SJSA1 (cell line): ENCODE results near the gene C17orf114.
"Not testable (repeated sequence)": the region's sequence is repeated elsewhere in the genome, so short reads cannot be mapped to it uniquely, and the experiment has no call there.

ENCODE experiments used
- DNase-seq, 2 experiments: peaks; one replicate each; pipeline ENCODE4 v3.0.0-alpha.2; 2015 to 2020; ENCODE audit warnings: low spot score in 2 of 2, low read depth in 1 of 2
- H3K27ac ChIP-seq: fragments of 250-450 bp; sonication (Bioruptor Pico); 2 replicates; pipeline ENCODE4 v1.5.1; 2020; ENCODE audit warnings: mild to moderate bottlenecking, moderate library complexity
- H3K27me3 ChIP-seq: fragments of 250-450 bp; sonication (Bioruptor Pico); replicated peaks from 2 replicates; pipeline ENCODE4 v1.5.1; 2020; ENCODE audit warnings: mild to moderate bottlenecking, moderate library complexity
- H3K36me3 ChIP-seq: fragments of 250-450 bp; sonication (Bioruptor Pico); 2 replicates; pipeline ENCODE4 v1.5.1; 2020; ENCODE audit warnings: mild to moderate bottlenecking
- H3K4me1 ChIP-seq: fragments of 250-450 bp; sonication (Bioruptor Pico); replicated peaks from 2 replicates; pipeline ENCODE4 v1.6.1; 2021; ENCODE audit warnings: mild to moderate bottlenecking
- H3K4me3 ChIP-seq: fragments of 250-450 bp; sonication (Bioruptor Pico); 2 replicates; pipeline ENCODE4 v1.5.1; 2020; ENCODE audit warnings: mild to moderate bottlenecking
- H3K9me3 ChIP-seq: fragments of 250-450 bp; sonication (Bioruptor Pico); replicated peaks from 2 replicates; pipeline ENCODE4 v1.5.1; 2020; ENCODE audit warnings: mild to moderate bottlenecking

The C17orf114 gene

DNA sequence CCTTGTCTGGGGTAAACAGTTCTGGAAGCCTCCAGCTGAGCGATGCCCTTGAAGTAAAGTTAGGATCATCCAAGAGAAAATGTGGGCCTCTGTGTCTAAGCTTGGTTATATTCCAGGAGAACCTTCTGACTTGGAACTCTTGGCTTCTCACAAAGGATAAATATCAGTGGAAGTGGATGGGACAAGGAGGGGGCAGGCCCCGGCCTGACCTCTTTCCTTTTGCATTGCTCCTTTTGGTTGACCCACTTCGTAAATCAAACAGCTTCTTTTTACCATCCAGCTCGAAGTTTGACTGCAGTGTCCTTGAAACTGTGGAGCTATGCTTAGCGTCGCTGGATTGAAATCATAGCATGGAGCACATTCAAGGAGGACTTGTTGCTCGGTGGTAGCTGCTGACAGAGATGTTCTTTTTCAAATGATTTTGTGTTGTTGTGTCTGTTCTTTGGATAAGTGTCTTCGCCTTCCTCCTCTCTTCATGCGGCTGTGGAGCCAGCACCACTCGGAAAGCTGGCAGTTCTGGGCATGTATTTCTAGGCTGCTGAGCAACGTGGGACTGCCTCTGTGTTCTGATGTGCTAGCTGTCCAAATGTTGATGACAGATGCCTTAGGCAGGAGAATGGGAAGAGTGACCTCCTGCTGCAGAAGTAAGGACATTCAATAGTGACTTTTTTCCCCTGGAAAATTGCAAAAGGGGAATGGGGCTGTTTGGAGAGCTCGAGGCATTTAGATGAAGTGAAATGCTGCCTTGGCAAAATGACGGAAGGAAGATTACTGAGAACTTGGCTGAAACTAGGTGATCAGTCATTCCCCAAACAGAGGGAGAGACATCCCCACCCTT lies 35.6 kb upstream of the C17orf114 start:
- peaks cover 8% of the 10 kb centered on the region for H3K36me3 ChIP-seq
- no peaks in the 10 kb centered on the region for H3K9me3 ChIP-seq
- H3K27me3 ChIP-seq: no peaks in the 10 kb centered on the region
- no peak overlapping the region for H3K27ac ChIP-seq
- H3K4me3 ChIP-seq: no peak overlapping the region
- H3K4me1 ChIP-seq: peaks cover 39% of the 10 kb centered on the region
- DNase-seq: no peak

DNA sequence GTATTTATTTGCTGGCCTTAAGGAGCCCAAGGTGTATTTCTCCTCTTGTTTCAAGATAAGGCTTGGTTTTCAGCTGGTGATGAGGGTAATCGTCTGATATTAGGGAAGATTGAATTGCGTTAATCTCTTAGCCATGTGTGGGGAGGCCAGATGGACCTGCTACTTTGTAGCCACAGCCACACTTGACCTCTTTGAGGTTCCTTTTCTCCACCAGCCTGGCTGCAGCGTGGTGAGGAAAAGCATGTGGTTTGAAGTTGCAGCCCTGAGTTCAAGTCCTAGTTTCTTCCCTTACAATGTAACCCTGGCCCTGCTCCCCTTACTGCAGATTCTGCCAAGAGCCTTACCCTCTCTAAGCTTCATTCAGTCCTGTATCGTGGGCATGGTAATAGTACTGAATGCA lies 34.1 kb upstream of the C17orf114 start:
- Histone ChIP-seq H3K27me3 (no peaks in the 10 kb centered on the region), H3K4me3 (no peak overlapping the region), H3K4me1 (peaks cover 39% of the 10 kb centered on the region), H3K27ac (no peak overlapping the region), H3K9me3 (no peaks in the 10 kb centered on the region), H3K36me3 (peaks cover 8% of the 10 kb centered on the region)
- DNase-seq: no peak

DNA sequence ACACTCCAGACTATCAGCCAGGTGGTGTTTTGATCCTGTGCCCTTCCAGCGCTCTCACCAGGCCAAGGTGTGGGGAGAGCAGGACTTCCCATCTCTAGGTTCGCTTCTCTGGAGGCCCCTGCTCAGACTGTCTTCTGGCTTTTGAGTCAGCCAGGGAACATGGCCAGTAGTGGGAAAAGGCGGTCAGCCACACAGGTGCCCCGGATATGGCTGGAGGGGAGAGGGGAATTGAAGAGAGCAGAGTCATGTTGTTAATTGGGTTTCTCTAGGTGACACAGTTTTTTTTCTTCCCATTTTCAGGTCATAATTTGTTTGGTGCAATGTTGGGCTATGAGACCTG lies 32.5 kb upstream of the C17orf114 start:
- peaks cover 8% of the 10 kb centered on the region for H3K36me3 ChIP-seq
- H3K4me3 ChIP-seq: peak overlapping the region; percentile 86
- H3K27me3 ChIP-seq: no peaks in the 10 kb centered on the region
- H3K4me1 ChIP-seq: peaks cover 23% of the 10 kb centered on the region
- DNase-seq: no peak
- no peak overlapping the region for H3K27ac ChIP-seq
- no peaks in the 10 kb centered on the region for H3K9me3 ChIP-seq

DNA sequence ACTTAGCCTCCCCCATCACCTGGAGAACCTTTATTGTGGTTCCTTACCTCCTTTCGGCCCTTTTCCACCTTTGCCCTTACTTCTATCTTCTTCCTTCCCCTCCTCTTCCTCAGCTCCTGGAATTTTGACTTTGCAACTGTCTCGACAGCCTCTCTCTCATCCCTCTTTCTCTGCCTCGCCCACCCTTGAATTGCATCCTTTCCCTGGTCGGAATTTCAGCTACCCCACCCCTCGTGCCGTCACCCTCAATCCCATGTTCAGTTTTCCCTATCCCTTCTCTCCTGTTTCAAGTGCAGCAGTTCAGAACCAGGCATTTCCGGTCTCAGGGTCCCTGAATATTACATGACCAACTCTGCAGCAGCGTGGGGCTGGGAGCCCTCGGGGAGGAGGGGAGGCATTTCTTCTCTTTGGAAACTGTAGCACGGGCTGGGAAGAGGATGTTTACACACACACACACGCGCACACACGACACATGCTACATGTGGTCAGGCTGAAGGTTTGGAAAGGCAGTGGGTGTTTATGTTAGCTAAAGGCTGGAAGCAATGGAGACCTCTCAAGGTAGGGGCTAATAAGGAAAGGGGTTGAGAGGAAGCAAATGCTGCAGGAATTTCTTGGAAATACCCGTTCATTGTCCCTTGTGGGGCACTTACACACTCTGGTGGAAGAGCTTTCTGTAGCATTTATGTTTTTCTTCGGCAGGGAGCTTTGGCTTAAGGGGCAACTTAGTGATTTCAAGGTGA lies 32.0 kb upstream of the C17orf114 start:
- H3K27me3 ChIP-seq: no peaks in the 10 kb centered on the region
- H3K27ac ChIP-seq: peak overlapping the region; percentile 79
- peak overlapping the region; percentile 86 for H3K4me3 ChIP-seq
- H3K9me3 ChIP-seq: no peaks in the 10 kb centered on the region
- DNase-seq: peak; percentile 51 to 65
- peaks cover 18% of the 10 kb centered on the region for H3K4me1 ChIP-seq
- peaks cover 8% of the 10 kb centered on the region for H3K36me3 ChIP-seq

DNA sequence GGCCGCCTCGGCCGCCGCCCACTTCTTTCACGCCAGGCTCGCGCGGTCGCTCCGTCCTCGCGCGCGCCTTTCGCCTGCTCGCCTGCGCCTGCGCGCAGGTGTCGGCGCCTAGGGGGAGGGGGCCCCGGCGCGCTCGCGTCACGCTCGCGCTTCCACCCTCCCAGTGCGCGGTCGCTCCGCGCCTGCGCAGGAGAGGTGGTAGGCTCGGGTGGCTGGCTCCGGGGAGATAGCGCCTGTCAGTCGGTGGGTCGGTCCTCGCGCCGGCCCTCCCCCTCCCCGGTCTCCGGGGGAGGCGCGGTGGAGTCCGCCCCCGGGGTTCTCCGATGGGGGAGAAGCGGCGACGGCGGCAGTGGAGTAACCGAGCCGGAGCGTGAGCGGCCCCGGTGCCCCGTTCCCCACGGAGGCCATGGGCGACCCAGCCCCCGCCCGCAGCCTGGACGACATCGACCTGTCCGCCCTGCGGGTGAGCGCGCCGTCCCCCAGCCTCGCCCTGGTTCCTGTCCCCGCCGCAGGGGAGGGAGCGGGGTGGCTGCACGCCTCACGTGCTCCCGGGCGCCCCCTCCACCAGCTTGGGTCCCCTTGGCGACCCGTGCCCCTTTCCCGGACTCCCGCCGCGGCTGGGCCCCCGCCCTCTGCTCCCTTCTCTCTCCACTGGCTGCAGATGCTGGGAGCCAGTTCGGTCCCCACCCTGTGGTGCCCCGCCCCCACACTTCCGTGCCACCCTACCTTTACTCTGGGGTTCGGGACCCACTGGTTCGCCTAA lies 31.2 kb upstream of the C17orf114 start, which contains the start of gene MINK1:
MINK1 (plus strand) TSS at position 163 of the 763 bp plus-strand sequence; CDS start at position 407, 244 bp downstream.
- Histone ChIP-seq H3K27me3 (no peaks in the 10 kb centered on the region), H3K36me3 (peaks cover 5% of the 10 kb centered on the region), H3K9me3 (no peaks in the 10 kb centered on the region), H3K4me3 (peak within 1 kb of the TSS; percentile 86), H3K4me1 (peaks cover 18% of the 10 kb centered on the region), H3K27ac (peak within 1 kb of the TSS; percentile 79)
- peak; percentile 87 to 96 for DNase-seq

GRCh38 chr17:4832829-4833177 lies 30.7 kb upstream of the C17orf114 start:
- not testable (repeated sequence) for H3K36me3 ChIP-seq, H3K9me3 ChIP-seq, H3K27me3 ChIP-seq, DNase-seq
- Histone ChIP-seq H3K4me3 (peak overlapping the region; percentile 86), H3K4me1 (peaks cover 18% of the 10 kb centered on the region), H3K27ac (peak overlapping the region; percentile 79)

- no peak overlapping the region for H3K27ac ChIP-seq
- no peaks in the 10 kb centered on the region for H3K27me3 ChIP-seq
- no peaks in the 10 kb centered on the region for H3K36me3 ChIP-seq
- no peak overlapping the region for H3K4me3 ChIP-seq
- no peak for DNase-seq
- H3K9me3 ChIP-seq: no peaks in the 10 kb centered on the region
- H3K4me1 ChIP-seq: no peaks in the 10 kb centered on the region
Observed at GRCh38 chr17:4827399-4827798, 25.3 kb upstream of the C17orf114 start.

- Histone ChIP-seq H3K4me1 (no peaks in the 10 kb centered on the region), H3K27me3 (no peaks in the 10 kb centered on the region), H3K9me3 (no peaks in the 10 kb centered on the region), H3K36me3 (no peaks in the 10 kb centered on the region), H3K4me3 (no peak overlapping the region), H3K27ac (no peak overlapping the region)
- DNase-seq: no peak
Observed at GRCh38 chr17:4823373-4824089, 21.4 kb upstream of the C17orf114 start.

DNA sequence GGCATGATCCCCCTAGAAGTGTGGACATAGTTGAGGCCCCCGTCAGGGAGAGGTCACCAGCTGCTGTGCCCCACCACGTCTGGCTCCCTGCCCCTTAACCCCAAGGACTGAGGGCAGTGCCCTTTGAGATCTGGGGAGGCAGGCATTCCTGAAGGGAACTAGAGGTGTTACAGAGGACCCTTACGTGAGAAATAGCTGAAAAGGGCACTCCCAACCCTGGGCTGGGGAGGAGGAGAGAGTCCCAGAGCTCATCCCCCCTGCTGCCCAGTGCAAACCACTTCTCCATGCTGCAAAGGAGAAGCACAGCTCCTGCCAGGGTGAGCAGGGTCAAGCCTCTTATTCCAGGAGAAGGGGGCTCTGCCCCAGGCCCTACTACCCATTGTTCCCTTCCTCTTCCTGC lies 20.7 kb upstream of the C17orf114 start:
- no peaks in the 10 kb centered on the region for H3K4me1 ChIP-seq
- H3K27me3 ChIP-seq: no peaks in the 10 kb centered on the region
- H3K4me3 ChIP-seq: no peak overlapping the region
- no peak overlapping the region for H3K27ac ChIP-seq
- DNase-seq: no peak
- no peaks in the 10 kb centered on the region for H3K36me3 ChIP-seq
- H3K9me3 ChIP-seq: no peaks in the 10 kb centered on the region

- Histone ChIP-seq H3K27me3 (no peaks in the 10 kb centered on the region), H3K4me3 (no peak overlapping the region), H3K27ac (no peak overlapping the region), H3K36me3 (peaks cover 17% of the 10 kb centered on the region), H3K4me1 (no peaks in the 10 kb centered on the region), H3K9me3 (no peaks in the 10 kb centered on the region)
- DNase-seq: no peak
Observed at GRCh38 chr17:4818276-4818675, 16.1 kb upstream of the C17orf114 start.

DNA sequence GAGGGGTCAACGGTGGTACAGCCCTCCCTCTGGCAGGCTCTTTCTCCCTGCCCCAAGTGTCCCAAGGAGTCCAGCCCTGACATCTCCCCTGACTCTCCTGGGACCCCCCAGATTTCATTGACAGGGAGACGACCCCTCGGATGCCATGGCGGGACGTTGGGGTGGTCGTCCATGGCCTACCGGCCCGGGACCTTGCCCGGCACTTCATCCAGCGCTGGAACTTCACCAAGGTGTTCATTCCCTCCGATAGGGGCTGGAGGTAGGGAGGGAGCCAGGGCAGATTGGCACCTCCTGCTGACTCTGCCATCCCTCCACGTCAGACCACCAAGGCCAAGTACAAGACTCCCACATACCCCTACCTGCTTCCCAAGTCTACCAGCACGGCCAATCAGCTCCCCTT lies 14.7 kb upstream of the C17orf114 start:
- Histone ChIP-seq H3K36me3 (peaks cover 17% of the 10 kb centered on the region), H3K9me3 (no peaks in the 10 kb centered on the region), H3K27me3 (no peaks in the 10 kb centered on the region), H3K4me3 (no peak overlapping the region), H3K4me1 (no peaks in the 10 kb centered on the region), H3K27ac (no peak overlapping the region)
- DNase-seq: no peak

- no peak for DNase-seq
- Histone ChIP-seq H3K9me3 (no peaks in the 10 kb centered on the region), H3K27me3 (no peaks in the 10 kb centered on the region), H3K4me3 (no peak overlapping the region), H3K27ac (no peak overlapping the region), H3K36me3 (peaks cover 20% of the 10 kb centered on the region), H3K4me1 (no peaks in the 10 kb centered on the region)
Observed at GRCh38 chr17:4815043-4815675, 13.0 kb upstream of the C17orf114 start.

DNA sequence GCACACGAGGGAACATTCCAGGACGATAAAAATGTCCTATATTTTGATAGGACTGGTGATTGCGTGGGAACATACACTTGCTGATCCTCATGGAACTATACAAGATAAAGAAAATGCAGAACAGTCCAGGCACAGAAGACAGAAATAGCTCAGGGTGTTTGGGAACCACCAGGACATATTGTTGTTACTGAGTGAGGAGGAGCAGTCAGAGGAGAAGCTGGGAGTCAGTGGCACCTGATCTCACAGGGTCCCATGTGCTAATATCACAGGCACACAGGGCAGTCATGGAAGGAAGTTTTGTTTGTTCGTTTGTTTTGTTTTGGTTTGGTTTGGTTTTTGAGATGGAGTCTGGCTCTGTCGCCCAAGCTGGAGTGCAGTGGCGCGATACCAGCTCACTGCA lies 10.6 kb upstream of the C17orf114 start:
- no peaks in the 10 kb centered on the region for H3K9me3 ChIP-seq
- H3K4me1 ChIP-seq: peaks cover 3% of the 10 kb centered on the region
- H3K27ac ChIP-seq: no peak overlapping the region
- H3K4me3 ChIP-seq: no peak overlapping the region
- H3K27me3 ChIP-seq: no peaks in the 10 kb centered on the region
- peaks cover 20% of the 10 kb centered on the region for H3K36me3 ChIP-seq
- no peak for DNase-seq
